Bone marrow (tissue), 2 donors: ENCODE measurements around the gene CEP112.

Experiments
- DNase-seq, 2 donors: peaks; one replicate each; lab custom pipeline; 2025; lab: John Stamatoyannopoulos, UW

CEP112 gene

DNA sequence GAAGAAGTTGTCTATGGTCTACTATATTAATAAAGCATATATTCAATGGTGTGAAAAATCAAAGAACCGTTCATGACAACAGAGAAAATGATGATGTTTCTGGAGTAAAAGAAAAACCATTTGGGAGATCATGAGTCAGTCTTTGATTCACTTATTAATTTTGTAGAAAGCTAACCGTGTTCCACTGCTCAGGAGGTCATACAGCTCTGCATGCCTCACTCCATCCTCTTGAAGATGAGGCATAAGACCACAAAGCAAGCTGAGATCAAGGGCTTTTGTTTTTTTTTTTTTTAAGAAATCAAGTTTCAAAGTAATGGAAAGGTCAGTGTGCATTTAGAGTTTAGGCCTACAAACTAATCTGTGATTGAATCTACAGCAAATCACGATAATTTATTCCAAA lies 206.4 kb downstream of the CEP112 start:
- no peak for DNase-seq

DNA sequence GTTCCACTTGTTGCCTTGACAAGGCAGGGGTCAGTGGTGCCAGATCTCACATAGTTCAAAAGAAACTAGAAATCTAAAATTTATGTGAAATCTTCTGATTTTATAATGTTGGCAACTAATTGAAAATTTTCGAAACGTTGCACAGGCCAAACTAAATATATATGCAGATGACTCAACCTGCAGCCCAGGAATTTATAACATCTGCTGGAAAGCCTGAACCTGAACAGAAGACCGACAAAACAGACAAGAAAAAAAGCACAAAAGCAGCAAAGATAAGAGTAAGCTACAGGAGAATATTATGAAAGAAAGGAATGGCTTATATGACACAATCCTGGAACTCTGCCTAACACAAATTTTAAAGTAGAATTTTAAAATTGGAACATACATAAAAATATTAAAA lies 207.6 kb downstream of the CEP112 start:
- DNase-seq, result no peak

DNA sequence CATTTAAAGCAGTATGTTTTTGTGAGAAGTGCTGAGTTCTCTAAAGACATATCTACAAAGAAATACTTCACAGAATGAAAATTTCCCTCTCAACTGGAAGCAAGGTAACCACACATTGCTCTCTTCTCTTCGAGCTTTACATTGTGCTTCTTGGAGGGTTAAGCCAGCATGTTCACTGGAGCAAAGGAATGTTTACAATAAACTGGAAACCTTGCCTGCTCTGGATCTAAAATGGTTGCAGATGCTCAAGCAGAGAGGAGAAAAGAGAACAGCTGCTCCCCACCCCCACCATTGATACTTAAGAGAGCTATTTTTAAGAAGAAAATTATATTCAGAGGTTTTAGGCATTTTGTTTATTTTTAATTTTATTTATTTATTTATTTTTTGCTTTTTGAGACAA lies 213.1 kb downstream of the CEP112 start:
- no peak for DNase-seq

DNA sequence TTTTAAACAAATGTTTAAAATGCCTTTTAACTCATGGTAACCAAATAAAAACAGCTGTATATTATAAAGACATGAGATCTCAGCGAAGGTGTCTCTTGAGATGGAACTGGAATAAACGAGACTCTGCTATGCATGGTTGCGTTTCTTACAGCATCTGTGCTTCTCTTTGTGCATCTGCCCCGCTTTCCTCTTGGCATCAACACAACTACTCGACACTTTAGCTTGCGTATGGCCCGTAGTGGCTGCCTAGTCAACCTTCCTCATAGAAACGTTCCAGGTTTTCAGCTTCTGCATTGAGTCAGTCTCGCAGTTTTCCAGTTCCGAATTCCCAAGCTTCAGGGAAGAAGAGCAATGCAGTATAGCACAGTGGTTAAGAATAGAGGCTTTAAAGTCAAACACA lies 214.9 kb downstream of the CEP112 start:
- DNase-seq, result no peak

DNA sequence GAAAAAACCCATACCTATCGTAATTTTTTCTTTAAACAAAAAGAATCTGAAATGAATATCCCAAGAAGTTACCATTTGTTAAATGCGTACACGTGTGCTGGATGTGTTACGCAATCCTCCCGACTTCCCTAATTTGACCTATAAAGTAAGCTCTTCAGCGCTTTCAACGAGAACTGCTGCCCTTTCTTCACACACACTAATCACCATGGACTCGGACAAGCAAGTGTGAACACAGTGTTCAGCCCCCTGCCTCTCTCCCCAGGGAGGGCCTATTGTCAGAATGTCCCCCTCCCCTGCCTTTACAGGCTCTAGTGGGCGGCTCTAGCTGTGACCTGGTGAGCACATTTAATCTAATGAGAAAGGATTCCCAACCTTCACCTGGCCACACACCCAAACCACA lies 216.1 kb downstream of the CEP112 start:
- no peak for DNase-seq

DNA sequence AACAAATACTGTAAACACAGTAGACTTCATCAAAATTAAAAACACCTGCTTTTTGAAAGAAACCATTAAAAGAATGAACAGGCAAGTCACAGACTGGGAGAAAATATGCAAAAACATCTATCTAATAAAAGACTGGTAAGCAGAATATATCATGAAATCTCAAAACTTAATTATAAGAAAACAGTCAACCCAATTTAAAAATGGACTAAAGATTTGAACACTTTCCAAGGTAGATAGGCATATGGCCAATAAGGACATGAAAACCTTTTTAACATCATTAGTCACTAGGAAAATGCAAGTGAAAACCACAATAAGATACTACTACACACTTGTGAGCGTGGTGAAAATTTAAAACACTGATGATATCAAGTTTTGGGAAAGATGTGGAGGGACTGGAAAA lies 218.7 kb downstream of the CEP112 start:
- no peak for DNase-seq

DNA sequence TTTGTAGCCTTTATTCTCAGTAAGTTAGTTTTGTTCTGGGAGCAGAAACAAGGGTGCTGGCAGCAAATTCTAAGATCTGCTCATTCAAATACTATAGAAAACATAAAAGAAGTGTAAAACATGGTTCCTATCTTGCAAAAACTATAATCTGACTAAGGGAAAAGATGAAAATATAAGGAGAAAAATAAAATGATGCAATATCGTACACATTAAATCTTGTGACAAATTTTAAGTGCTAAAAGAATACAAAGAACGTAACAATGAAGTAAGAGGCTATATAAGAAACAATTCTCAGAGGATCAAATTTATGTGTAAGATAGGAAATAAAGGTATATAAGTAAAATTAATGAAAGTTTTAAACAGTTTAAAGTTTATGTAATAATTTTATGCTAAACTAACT lies 224.6 kb downstream of the CEP112 start:
- DNase-seq, result no peak

DNA sequence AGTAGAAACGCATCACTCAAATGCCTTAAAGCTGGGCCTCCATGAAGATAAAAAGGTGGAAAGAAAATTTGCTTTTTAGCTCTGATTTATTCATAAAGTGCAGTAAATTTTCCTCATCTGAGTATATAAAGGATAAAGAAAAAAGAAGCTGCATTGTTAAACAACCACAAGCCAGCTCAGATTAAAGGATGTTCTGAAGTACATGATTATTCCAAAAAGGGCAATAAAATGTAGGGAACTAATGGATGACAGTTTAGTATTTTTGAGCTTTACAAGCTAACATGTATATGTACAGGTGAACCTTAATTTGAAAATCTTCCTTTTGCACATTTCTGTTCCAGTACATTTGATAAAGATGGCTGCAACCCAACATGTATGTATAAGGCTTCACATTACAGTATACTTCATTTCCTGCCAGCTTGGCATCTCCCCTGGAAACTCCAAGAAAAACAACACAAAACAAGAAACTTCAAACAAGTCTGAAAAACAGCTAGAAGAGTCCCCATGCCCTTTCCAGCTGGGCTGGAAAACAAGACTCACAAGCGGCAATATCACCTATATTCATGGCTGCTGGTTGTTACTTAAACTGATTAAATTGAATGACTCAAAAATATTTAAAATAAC lies 225.7 kb downstream of the CEP112 start:
- no peak for DNase-seq

DNA sequence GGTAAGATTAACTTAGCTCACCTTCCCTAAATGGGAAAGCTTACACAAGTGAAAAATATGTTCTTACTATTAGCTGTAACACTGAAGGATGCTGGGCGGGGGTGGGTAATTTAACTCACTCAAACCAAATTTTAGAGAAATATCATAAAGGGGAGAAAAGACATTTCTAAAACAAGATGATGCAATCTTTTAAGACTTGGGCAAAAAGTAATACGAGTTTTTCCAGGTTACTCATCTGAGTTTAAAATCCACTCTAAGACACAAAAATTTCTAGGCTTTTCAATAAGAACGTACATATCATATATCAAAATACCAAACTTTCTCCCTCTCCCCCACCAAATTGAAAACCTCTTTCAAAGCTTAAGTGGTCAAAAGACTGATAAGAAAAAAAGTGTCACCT lies 228.8 kb downstream of the CEP112 start:
- no peak for DNase-seq

DNA sequence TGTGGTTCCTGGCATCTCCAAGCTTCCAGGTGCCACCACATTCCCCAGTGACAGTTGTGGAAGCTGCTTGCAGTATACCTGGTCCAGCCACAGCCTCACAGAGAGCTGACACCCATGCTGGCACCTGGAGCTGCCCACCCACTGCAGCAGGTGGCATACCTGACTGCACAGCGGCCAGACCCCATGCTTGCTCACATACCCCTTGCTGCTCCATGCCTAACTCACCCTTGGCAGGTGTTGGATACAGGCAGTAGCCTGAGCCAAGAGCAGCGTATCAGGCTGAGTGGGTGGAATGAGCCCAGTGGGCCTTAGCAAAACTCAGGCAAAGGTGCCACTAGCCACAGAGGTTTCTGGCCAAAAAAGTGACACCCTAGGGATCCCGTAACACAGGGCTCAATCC lies 232.3 kb downstream of the CEP112 start:
- no peak for DNase-seq

DNA sequence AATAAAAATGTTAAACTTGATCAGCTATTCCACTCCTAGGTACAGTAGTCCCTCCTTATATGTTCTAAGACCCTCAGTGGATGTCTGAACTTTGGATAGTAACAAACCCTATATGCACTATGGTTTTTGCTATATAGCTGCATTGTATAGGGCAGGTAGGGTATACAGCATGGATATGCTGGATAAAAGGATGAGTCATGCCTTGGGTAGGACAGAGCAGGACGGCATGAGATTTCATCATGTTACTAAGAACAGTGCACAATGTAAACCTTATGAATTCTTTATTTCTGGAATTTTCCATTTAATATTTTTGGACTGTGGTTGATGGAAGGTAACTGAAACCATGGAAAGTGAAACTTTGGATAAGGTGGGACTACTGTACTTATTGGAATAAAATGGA lies 235.1 kb downstream of the CEP112 start:
- DNase-seq, result no peak

DNA sequence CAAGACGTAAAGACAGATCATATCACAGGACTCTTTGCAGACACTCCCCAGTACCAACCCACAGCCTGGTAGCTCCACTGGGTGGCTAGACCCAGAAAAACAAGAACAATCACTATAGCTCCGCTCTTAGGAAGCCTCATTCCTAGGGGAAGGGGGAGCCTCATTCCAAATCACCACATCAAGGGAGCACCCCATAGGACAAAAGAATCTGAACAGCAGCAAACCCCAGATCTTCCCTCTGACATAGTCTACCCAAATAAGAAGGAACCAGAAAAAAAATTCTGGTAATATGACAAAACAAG lies 237.8 kb downstream of the CEP112 start:
- DNase-seq, result no peak

DNA sequence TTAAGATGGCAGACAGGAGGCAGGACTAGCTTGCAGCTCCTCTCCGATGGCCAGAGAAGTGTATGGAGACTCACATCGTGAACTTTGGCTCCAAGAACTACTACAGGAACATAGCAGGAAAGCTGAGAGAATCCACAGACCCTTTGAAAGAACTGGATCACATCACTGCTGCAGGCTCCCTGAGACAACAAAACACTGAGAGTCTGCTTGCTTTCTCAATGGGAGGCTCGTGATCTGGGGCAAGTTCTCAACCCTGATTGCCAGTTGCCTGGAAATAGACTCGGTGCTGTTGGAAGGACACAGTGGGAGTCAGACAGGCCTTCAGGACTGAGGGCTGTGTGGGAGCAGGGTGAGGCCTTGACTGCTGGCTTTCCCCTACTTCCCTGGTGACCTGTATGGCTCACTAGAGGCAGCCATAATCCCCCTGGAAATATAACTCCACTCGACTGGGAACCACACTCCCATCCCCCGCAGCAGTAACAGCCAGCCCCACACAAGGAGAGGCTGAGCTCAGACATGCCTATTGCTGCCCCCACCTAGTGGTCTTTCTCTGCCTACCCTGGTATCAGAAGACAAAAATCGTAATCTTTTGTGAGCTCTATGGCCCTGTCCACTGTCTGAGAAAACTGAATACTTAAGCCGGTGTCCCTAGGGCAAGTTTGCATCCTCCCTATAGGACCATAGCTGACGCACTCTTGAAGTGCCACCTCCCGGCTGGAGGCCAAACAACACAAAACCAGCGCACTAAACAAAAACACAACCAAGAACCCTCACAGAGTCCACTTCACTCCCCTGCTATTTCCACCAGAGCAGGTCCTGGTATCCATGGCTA lies 238.4 kb downstream of the CEP112 start:
- no peak for DNase-seq

DNA sequence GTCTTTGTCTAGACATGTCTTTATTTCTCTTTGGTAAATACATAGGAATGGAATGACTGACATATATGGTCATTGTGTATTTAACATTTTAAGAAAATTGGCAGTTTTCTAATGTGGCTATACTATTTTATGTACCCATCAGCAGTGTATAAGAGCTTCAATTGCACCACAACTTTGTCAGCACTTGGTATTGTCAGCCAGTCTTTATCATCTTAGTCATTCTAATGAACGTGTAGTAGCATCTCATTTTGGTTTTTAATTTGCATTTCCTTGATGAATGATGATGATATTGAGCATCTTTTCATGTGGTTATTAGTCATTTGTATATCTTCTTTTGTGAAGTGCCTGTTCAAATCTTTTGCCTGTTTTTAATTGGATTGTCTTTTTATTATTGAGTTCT lies 239.3 kb downstream of the CEP112 start:
- no peak for DNase-seq

DNA sequence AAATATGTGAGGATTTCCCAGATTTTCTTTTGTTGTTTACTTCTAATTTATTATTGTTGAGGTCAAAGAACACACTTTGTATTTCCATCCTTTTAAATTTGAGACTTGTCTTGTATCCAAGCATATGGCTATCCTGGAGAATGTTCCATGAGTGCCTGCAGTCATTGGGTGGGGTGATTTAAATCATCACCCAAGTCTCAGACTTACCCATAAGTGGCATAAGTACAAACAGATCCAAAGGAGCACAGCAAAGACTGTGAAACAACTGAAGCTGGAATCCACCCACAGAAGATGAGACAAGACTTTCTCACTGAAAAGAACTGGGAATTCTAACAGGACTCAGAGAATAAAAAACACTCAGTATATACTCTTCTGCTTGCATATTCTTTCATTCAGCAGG lies 239.9 kb downstream of the CEP112 start:
- no peak for DNase-seq

DNA sequence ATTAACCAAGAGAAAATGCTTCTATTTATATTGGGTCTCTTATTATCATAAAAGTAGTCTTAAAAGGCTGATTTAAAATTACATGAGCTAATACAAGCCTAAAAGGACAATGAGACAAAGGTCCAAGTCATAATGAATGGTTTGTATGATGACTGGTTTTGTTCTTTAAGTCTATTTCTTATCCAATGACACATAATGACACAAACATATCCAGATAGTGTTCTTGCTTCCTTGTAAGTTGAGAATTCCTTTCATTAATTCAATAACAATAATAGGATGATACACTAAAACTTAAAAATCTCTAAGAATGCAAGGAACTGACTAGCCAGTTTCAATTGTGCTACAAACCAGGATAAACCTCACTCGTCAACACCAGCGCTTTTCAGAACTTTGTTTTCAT lies 244.1 kb downstream of the CEP112 start:
- no peak for DNase-seq

DNA sequence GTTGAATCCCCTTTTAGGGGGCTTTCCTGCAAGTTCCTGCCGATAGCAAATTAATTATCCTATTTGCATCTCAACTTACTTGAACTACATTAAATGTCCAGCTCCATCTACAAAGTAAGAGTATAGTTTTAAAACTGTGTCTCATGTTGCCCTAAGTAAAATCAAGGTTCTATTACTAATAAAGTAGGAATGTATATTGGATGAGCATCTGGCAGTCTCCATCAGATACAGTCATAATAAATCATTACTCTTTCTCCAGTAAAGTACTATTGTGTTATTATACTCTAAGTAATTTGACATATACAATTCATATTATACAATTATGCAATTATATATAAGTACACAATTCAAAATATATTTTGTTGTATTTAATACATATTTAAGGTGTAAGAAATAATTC lies 249.3 kb downstream of the CEP112 start:
- no peak for DNase-seq

DNA sequence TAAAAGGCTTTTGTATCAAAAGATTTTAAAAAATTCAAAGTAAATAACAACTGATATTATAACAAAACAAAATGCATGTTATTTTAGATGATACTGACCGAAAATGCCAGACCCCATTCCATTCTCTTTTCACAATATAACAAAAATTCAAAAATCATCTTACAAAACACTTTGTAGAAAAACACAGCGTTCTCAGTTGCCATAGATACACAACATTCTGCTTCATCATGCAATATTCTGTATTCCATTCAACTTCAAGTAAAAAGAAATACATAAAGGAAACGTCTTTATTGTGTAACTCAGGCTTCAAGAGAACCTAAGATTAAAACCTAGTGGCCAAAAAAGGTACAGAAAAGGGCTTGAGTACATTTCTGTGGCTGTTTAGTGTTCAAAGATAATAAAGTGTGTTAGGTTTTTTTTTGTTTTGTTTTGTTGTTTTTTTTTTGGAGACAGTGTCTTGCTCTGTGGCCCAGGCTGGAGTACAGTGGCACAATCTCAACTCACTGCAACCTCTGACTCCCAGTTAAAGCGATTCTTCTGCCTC lies 250.5 kb downstream of the CEP112 start:
- DNase-seq, result no peak

DNA sequence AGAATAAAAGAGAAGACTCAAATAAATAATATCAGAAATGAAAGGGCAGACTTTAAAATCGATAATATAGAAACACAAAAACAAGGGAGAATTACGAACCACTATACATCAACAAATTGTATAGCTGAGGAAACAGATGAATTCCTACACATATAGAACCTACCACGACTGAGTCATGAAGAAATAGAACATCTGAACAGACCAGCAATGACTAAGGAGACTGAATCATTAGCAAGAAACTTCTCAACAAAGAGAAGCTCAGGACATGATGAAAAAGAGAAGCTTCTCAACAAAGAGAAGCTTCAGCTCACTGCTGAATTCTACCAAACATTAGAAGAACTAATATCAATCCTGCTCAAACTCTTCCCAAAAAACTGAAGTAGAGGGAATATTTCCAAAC lies 255.9 kb downstream of the CEP112 start:
- DNase-seq, result no peak

DNA sequence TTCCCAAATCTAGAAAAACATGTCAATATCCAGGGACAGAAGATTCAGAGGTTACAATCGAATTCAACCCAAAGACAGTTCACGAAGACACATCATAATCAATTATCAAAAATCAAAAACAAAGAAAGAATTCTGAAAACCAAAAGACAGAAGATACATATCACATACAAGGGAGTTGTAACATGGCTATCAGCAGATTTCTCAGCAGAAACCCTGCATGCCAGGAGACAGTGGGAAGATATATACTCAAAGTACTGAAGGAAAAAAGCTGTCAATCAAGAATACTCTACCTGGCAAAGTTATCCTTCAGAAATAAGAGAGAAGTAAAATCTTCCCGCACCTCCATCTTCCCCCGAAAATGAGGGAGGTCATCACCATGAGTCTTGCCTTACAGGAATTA lies 258.6 kb downstream of the CEP112 start:
- DNase-seq, result no peak

DNA sequence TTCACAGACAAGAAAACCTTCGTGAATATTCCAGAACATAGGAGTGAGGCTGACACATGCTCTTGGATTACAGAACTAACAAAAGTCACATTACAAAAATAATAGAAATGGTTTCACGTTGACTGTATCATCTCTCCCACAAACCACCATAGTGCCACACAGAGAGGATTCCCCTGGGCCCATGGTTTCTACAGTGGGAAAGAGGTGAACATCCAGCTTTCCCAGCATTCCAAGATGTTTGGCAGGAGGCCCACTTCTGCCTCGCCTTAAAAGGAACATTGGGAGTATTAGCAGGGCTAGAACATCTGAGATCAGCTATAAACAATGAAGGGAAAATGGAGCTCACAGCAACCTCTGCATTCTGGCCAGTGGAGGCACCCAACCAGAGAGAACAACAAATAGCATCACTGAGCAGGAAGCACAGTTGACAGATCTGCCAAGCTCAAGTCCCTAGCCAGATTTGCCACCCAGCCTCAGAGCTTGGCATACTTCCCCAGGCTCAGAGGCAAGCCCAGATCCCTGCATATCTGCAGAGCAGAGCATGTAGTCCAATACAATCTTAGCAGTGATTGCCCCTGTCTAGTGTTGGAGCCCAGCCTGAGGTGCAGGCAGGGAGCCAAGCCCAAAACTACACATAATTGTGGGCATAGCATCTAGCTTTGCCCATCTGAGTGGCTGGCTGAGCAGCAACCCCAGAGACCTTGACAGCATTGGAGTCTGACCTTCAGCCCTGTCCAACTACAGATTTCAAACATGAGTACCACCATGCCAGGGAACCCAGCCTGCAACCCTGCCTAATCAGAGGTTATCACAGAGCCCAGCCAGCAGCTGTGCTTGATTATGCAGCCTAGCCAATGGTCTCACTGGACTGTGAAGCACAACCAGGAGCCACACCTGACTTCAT lies 260.4 kb downstream of the CEP112 start:
- DNase-seq, result no peak

DNA sequence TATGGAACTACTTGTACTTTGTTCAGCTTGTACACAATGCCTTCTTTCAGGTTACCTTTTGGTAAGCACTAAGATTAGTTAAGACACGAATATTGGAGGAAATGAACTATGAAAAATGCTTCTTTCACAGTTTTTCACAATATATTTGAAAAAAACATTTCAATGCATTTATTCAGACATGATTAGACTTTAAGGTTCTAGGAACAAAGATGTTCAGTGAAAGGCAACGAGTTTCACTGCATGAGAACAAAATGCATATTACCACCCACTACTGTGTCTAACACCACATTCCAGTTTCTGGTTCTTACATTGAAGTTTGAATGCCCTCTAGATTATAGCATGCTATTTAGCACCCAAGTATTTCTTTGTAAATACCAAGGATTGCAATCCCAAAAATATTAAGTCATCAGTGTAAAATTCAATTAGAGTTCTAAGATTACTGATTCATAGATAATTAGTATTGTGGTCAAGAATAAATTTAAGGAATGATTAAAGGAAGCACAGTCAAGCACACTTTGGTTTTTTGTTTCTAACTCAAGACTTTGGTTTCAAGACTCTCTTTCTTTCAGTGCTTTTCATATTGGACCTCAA lies 261.7 kb downstream of the CEP112 start:
- no peak for DNase-seq
